ENCODE results near the gene TCN2.

DNA sequence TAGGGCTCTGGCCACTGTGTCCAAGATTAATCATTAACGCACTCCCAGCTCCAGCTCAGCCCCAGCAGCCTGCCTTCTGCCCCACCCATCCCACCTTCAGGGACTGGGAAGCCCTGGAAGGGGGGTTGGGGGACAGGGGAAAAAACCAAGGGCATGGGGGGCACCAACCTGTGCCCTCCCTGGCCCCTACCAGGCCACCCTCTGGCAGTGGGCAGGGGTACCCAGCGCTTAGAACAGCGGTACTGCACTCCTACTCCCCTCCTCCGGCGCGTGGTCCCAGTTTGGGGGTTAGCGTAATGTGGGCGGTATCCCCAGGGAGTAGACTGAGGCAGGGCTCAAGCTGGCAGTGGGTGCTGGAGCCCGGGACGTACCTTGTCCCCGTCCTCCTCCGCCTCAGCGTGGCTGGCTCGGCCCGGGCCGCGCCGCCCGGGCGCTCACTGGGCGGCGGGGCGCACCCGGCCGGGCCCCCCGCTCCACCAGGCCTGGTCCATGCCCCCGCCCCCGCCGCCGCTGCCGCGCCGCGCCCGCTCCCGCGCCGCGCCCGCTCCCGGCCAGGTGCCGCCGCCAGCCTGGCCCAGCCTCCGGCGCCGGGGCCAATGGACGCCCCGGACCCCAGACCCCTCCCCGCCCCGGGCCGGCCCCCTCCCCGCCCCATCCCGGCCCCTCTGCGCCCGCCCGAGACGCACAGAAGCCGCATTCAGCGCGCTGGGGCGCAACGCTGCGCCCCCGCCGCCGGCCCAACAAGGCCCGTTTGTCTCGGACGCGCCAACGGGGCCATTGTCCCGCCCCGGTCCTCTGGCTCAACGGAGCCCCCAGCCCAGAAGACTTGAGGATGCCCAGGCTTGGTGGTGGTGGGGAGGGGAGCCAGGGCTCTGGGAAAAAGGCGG lies 32.6 kb upstream of the TCN2 start, which contains the start of gene GAL3ST1:
- TF ChIP-seq, protein P1, sequence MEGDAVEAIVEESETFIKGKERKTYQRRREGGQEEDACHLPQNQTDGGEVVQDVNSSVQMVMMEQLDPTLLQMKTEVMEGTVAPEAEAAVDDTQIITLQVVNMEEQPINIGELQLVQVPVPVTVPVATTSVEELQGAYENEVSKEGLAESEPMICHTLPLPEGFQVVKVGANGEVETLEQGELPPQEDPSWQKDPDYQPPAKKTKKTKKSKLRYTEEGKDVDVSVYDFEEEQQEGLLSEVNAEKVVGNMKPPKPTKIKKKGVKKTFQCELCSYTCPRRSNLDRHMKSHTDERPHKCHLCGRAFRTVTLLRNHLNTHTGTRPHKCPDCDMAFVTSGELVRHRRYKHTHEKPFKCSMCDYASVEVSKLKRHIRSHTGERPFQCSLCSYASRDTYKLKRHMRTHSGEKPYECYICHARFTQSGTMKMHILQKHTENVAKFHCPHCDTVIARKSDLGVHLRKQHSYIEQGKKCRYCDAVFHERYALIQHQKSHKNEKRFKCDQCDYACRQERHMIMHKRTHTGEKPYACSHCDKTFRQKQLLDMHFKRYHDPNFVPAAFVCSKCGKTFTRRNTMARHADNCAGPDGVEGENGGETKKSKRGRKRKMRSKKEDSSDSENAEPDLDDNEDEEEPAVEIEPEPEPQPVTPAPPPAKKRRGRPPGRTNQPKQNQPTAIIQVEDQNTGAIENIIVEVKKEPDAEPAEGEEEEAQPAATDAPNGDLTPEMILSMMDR (conservative IDR thresholded peaks at IDR 0.05), result no peak
- TF ChIP-seq EZH2 (IDR thresholded peaks at IDR 0.05; ENCODE audit: low read depth), result no peak
